Activated naive CD4-positive, alpha-beta T cell treated with anti-CD3 and anti-CD28 coated beads, Interleukin-2, amount 10 ng/mL, durations not matched to agents 7 days and 5 days (primary cell): Measurements from ENCODE around the gene TBRG4.

ENCODE experiments used
- CTCF ChIA-PET: fragments of 350-600 bp; sonication (Branson Sonifier 250); formaldehyde crosslinking; loops from one replicate; lab custom pipeline; 2021; ENCODE audit warnings: antibody characterized with exemption; lab: Charles Lee
- DNase-seq: peaks from one replicate; pipeline ENCODE4 v3.0.0-alpha.2; 2020
- H3K27ac Mint-ChIP-seq: one replicate; pipeline ENCODE4 v1.8.0; 2021; ENCODE audit warnings: mild to moderate bottlenecking, moderate library complexity, mixed read lengths
- H3K27me3 Mint-ChIP-seq: one replicate; pipeline ENCODE4 v1.8.0; 2021; ENCODE audit warnings: mild to moderate bottlenecking, mixed read lengths
- H3K36me3 Mint-ChIP-seq: one replicate; pipeline ENCODE4 v1.8.0; 2021; ENCODE audit warnings: mixed read lengths
- H3K4me1 Mint-ChIP-seq: one replicate; pipeline ENCODE4 v1.8.0; 2021; ENCODE audit warnings: mixed read lengths
- H3K4me3 Mint-ChIP-seq: one replicate; pipeline ENCODE4 v1.8.0; 2021; ENCODE audit warnings: mild to moderate bottlenecking, moderate library complexity, mixed read lengths
- H3K9me3 Mint-ChIP-seq: one replicate; pipeline ENCODE4 v1.8.0; 2021; ENCODE audit warnings: mixed read lengths

TBRG4 gene

GRCh38 chr7:45075355-45075644 is 36.2 kb downstream of the TBRG4 start:
- peaks cover 43% of the 10 kb centered on the region for H3K36me3 Mint-ChIP-seq
- CTCF ChIA-PET = interaction anchor here (0.8 kb wide), 1 partner anchor 102 kb away, joined by 3 read pairs; no protein-coding TSS in a partner anchor
- no peaks in the 10 kb centered on the region for H3K9me3 Mint-ChIP-seq
- H3K27ac Mint-ChIP-seq = no peak overlapping the region
- H3K27me3 Mint-ChIP-seq = no peaks in the 10 kb centered on the region
- no peak overlapping the region for H3K4me3 Mint-ChIP-seq
- H3K4me1 Mint-ChIP-seq = no peaks in the 10 kb centered on the region
- DNase-seq = no peak

GRCh38 chr7:45074528-45075354 is 36.8 kb downstream of the TBRG4 start:
- H3K36me3 Mint-ChIP-seq = peaks cover 49% of the 10 kb centered on the region
- no peak overlapping the region for H3K27ac Mint-ChIP-seq
- H3K27me3 Mint-ChIP-seq = no peaks in the 10 kb centered on the region
- H3K4me3 Mint-ChIP-seq = no peak overlapping the region
- CTCF ChIA-PET = no interaction called here
- H3K4me1 Mint-ChIP-seq = no peaks in the 10 kb centered on the region
- no peaks in the 10 kb centered on the region for H3K9me3 Mint-ChIP-seq
- DNase-seq = no peak

- Mint-ChIP-seq H3K36me3 (peaks cover 57% of the 10 kb centered on the region), H3K27ac (no peak overlapping the region), H3K4me1 (peaks cover 4% of the 10 kb centered on the region), H3K27me3 (no peaks in the 10 kb centered on the region), H3K4me3 (no peak overlapping the region), H3K9me3 (no peaks in the 10 kb centered on the region)
- DNase-seq = no peak
- CTCF ChIA-PET = interaction anchor here (1.3 to 2.0 kb wide), 2 partner anchors 62 to 95 kb away, joined by 3 to 6 read pairs; partner anchors contain the start of gene MYO1G
These were observed 37.5 kb downstream of the TBRG4 start for GRCh38 chr7:45073786-45074527.

GRCh38 chr7:45073031-45073785 is 38.3 kb downstream of the TBRG4 start:
- peak overlapping the region; percentile 26 for H3K27ac Mint-ChIP-seq
- H3K4me1 Mint-ChIP-seq = peaks cover 11% of the 10 kb centered on the region
- no peak overlapping the region for H3K4me3 Mint-ChIP-seq
- DNase-seq = no peak
- CTCF ChIA-PET = interaction anchor here (1.3 to 2.0 kb wide), 3 partner anchors 62 to 100 kb away, joined by 3 to 7 read pairs (median 6); partner anchors contain the start of gene MYO1G
- H3K27me3 Mint-ChIP-seq = no peaks in the 10 kb centered on the region
- peaks cover 64% of the 10 kb centered on the region for H3K36me3 Mint-ChIP-seq
- no peaks in the 10 kb centered on the region for H3K9me3 Mint-ChIP-seq

GRCh38 chr7:45072131-45073030 is 39.1 kb downstream of the TBRG4 start:
- no peaks in the 10 kb centered on the region for H3K9me3 Mint-ChIP-seq
- H3K27me3 Mint-ChIP-seq = no peaks in the 10 kb centered on the region
- H3K4me3 Mint-ChIP-seq = no peak overlapping the region
- DNase-seq = no peak
- peaks cover 72% of the 10 kb centered on the region for H3K36me3 Mint-ChIP-seq
- H3K27ac Mint-ChIP-seq = peak overlapping the region; percentile 49
- peaks cover 19% of the 10 kb centered on the region for H3K4me1 Mint-ChIP-seq
- CTCF ChIA-PET = interaction anchor here (0.7 to 2.0 kb wide), 4 partner anchors 38 to 99 kb away, joined by 3 to 7 read pairs (median 4); partner anchors contain the start of gene MYO1G

- Mint-ChIP-seq H3K27me3 (no peaks in the 10 kb centered on the region), H3K4me1 (peaks cover 21% of the 10 kb centered on the region), H3K9me3 (no peaks in the 10 kb centered on the region), H3K27ac (peak overlapping the region; percentile 43), H3K36me3 (peaks cover 70% of the 10 kb centered on the region), H3K4me3 (no peak overlapping the region)
- DNase-seq = no peak
- CTCF ChIA-PET = interaction anchor here (1.1 to 2.2 kb wide), 3 partner anchors 9 to 98 kb away, joined by 3 to 7 read pairs (median 5); no protein-coding TSS in a partner anchor
These were observed 40.0 kb downstream of the TBRG4 start for GRCh38 chr7:45071528-45071927.

- Mint-ChIP-seq H3K4me3 (no peak overlapping the region), H3K27me3 (no peaks in the 10 kb centered on the region), H3K4me1 (peaks cover 31% of the 10 kb centered on the region), H3K27ac (no peak overlapping the region), H3K36me3 (peaks cover 75% of the 10 kb centered on the region), H3K9me3 (no peaks in the 10 kb centered on the region)
- no peak for DNase-seq
- CTCF ChIA-PET = interaction anchor here (1.2 to 2.2 kb wide), 3 partner anchors 10 to 97 kb away, joined by 5 to 8 read pairs (median 7); no protein-coding TSS in a partner anchor
These were observed 41.2 kb downstream of the TBRG4 start for GRCh38 chr7:45070254-45070642.

- Mint-ChIP-seq H3K27me3 (no peaks in the 10 kb centered on the region), H3K9me3 (no peaks in the 10 kb centered on the region), H3K27ac (peak overlapping the region; percentile 45), H3K36me3 (peaks cover 76% of the 10 kb centered on the region), H3K4me3 (no peak overlapping the region), H3K4me1 (peaks cover 31% of the 10 kb centered on the region)
- no peak for DNase-seq
- CTCF ChIA-PET = interaction anchor here (2.0 to 2.2 kb wide), 2 partner anchors 65 to 96 kb away, joined by 5 to 8 read pairs; no protein-coding TSS in a partner anchor
These were observed 41.8 kb downstream of the TBRG4 start for GRCh38 chr7:45069444-45070253.

GRCh38 chr7:45068236-45069023 is 43.1 kb downstream of the TBRG4 start:
- H3K4me1 Mint-ChIP-seq = peaks cover 36% of the 10 kb centered on the region
- DNase-seq = no peak
- H3K36me3 Mint-ChIP-seq = peaks cover 78% of the 10 kb centered on the region
- H3K4me3 Mint-ChIP-seq = no peak overlapping the region
- CTCF ChIA-PET = no interaction called here
- no peaks in the 10 kb centered on the region for H3K27me3 Mint-ChIP-seq
- H3K27ac Mint-ChIP-seq = peak overlapping the region; percentile 76
- H3K9me3 Mint-ChIP-seq = no peaks in the 10 kb centered on the region

- Mint-ChIP-seq H3K4me3 (no peak overlapping the region), H3K4me1 (peaks cover 38% of the 10 kb centered on the region), H3K27ac (peak overlapping the region; percentile 24), H3K9me3 (no peaks in the 10 kb centered on the region), H3K36me3 (peaks cover 75% of the 10 kb centered on the region), H3K27me3 (no peaks in the 10 kb centered on the region)
- CTCF ChIA-PET = no interaction called here
- no peak for DNase-seq
These were observed 43.9 kb downstream of the TBRG4 start for GRCh38 chr7:45067582-45067981.

GRCh38 chr7:45066409-45066808 is 45.1 kb downstream of the TBRG4 start:
- no peaks in the 10 kb centered on the region for H3K9me3 Mint-ChIP-seq
- peaks cover 75% of the 10 kb centered on the region for H3K36me3 Mint-ChIP-seq
- no peak overlapping the region for H3K27ac Mint-ChIP-seq
- peaks cover 47% of the 10 kb centered on the region for H3K4me1 Mint-ChIP-seq
- CTCF ChIA-PET = no interaction called here
- no peak for DNase-seq
- no peaks in the 10 kb centered on the region for H3K27me3 Mint-ChIP-seq
- no peak overlapping the region for H3K4me3 Mint-ChIP-seq
